ENCODE data around the gene CLNK. TPM values are rescaled to one million over a fixed set of nuclear protein-coding genes. Genes with fewer than 3 reads are reported as not detected.

Gene CLNK
- total RNA-seq, 1 donor from 2014 or later, result 0.35 TPM

DNA sequence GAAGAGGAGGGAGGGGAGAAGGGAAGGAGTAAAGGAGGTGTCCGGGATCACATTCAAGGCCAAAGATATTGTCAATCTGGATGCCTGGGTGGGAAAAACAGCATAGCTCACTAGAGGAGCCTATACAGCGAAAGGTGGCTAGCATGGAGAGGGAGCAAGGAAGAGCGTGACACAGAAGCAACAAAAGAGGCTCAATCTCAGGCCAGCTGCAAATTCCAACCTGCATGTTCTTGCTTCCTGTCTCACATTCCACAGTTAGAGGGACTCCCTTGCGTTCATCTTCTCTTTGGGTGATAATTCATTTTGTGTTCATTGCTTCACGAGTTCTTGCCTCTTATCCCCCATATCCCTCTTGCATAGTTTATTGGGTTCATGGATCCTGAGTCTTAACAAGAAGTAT lies 3.0 kb upstream of the CLNK start:
- H3K27me3 ChIP-seq, result no peaks in the 10 kb centered on the region
- no peaks in the 10 kb centered on the region for H3K36me3 ChIP-seq
- H3K9me3 ChIP-seq, result no peaks in the 10 kb centered on the region
- TF ChIP-seq CTCF (IDR thresholded peaks at IDR 0.05), result no peak
- no peak for DNase-seq
- H3K27ac ChIP-seq, result no peak overlapping the region
- no peaks in the 10 kb centered on the region for H3K4me1 ChIP-seq
- ATAC-seq, result no peak
- H3K4me3 ChIP-seq, result no peak overlapping the region
- intact Hi-C loops (cut with DNase I), result no loop called here

- no peaks in the 10 kb centered on the region for H3K36me3 ChIP-seq
- no peaks in the 10 kb centered on the region for H3K27me3 ChIP-seq
- no peak for TF ChIP-seq CTCF (IDR thresholded peaks at IDR 0.05)
- no peak overlapping the region for H3K4me3 ChIP-seq
- no peak for ATAC-seq
- no peaks in the 10 kb centered on the region for H3K4me1 ChIP-seq
- H3K27ac ChIP-seq, result no peak overlapping the region
- H3K9me3 ChIP-seq, result no peaks in the 10 kb centered on the region
- no peak for DNase-seq
- intact Hi-C loops (cut with DNase I), result no loop called here
Observed at GRCh38 chr4:10682397-10682796, 2.2 kb downstream of the CLNK start.

GRCh38 chr4:10677796-10678497 lies 6.6 kb downstream of the CLNK start:
- ATAC-seq (no peak), DNase-seq (no peak)
- intact Hi-C loops (cut with DNase I), result no loop called here
- Histone ChIP-seq H3K4me3 (no peak overlapping the region), H3K4me1 (no peaks in the 10 kb centered on the region), H3K27me3 (no peaks in the 10 kb centered on the region), H3K27ac (no peak overlapping the region), H3K36me3 (no peaks in the 10 kb centered on the region), H3K9me3 (no peaks in the 10 kb centered on the region)
- no peak for TF ChIP-seq CTCF (IDR thresholded peaks at IDR 0.05)

DNA sequence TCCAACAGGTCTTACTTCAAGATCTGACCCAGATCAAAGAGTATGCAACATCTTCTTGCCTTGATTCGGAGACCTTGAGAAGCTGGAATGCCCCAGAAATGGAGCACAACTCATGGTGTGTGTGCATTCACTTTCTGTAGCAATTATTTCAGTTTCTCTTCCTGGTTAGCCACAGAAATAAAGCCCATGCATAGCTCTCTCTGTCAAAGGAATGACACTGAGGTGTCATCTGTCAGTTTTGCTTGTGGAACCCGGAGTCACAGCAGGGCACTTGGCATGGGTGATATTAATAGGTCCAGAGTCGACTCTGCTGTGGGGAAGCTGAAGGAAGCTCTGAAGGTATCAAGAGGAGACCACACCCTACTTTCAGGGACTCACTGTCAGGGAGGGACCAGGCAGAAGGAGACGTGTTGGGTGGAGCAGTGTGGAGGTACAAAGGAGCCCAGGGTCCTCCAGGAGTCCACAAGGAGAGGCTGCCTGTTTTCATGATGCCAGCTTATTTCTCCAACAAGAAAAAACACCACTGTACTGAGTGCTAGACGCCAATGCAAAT lies 10.7 kb downstream of the CLNK start:
- no peak for DNase-seq
- Histone ChIP-seq H3K27me3 (no peaks in the 10 kb centered on the region), H3K9me3 (no peaks in the 10 kb centered on the region), H3K27ac (no peak overlapping the region), H3K36me3 (no peaks in the 10 kb centered on the region), H3K4me1 (no peaks in the 10 kb centered on the region), H3K4me3 (no peak overlapping the region)
- TF ChIP-seq CTCF (IDR thresholded peaks at IDR 0.05), result no peak
- ATAC-seq, result no peak
- intact Hi-C loops (cut with DNase I), result no loop called here

DNA sequence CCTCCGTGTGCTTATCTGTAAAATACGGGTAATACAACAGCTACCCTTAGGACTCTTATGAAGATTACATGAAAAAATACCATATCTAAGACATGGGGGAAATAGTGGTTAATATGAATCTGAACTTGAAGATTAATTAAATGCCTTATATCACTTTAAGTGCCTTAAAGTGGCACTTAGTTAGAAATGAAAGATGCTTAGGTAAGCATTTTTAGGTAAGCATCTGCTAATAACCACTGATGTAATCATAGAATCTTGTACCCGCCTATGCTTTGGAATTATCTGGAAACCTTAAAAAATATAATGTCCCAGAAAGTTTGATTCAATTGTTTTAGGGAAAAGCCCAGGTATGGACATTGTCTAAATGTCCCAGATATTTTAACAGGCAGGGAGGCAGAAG lies 12.2 kb downstream of the CLNK start:
- Histone ChIP-seq H3K9me3 (no peaks in the 10 kb centered on the region), H3K36me3 (no peaks in the 10 kb centered on the region), H3K27ac (no peak overlapping the region), H3K27me3 (no peaks in the 10 kb centered on the region), H3K4me1 (no peaks in the 10 kb centered on the region), H3K4me3 (no peak overlapping the region)
- no peak for TF ChIP-seq CTCF (IDR thresholded peaks at IDR 0.05)
- intact Hi-C loops (cut with DNase I), result no loop called here
- DNase-seq (no peak), ATAC-seq (no peak)

Data from upper lobe of right lung (tissue), 1 donor.